HepG2 (cell line): ENCODE data around the gene SYT7. TPM values are rescaled to one million over a fixed set of nuclear protein-coding genes. Genes with fewer than 3 reads are reported as not detected.
A peak's percentile ranks its signal among the peaks of the same experiment; 100 is the strongest.

Experiments
- E2F5 ChIP-seq: sonication (generic); formaldehyde crosslinking; conservative IDR thresholded peaks from 2 replicates; pipeline ENCODE4 v1.4.0; 2020; ENCODE audit warnings: missing genetic modification reagents
- GATAD2A ChIP-seq: IDR thresholded peaks from 2 replicates; pipeline ENCODE4 v1.6.1; 2016
- JDP2 ChIP-seq: sonication (generic); formaldehyde crosslinking; IDR thresholded peaks from 2 replicates; pipeline ENCODE4 v1.8.1; 2022; ENCODE audit warnings: missing genetic modification reagents, borderline replicate concordance
- JUND ChIP-seq: sonication (generic); formaldehyde crosslinking; IDR thresholded peaks from 2 replicates; pipeline ENCODE4 v1.8.0; 2022; ENCODE audit warnings: mild to moderate bottlenecking, missing genetic modification reagents
- MAX ChIP-seq: IDR thresholded peaks from 2 replicates; pipeline ENCODE4 v1.6.1; 2012; ENCODE audit warnings: inconsistent platforms
- MBNL3 ChIP-seq: fragments of 250-450 bp; sonication (Bioruptor Pico); conservative IDR thresholded peaks from 2 replicates; pipeline ENCODE4 v1.8.0; 2022; ENCODE audit warnings: mild to moderate bottlenecking, inconsistent platforms
- MNT ChIP-seq: fragments of 450-650 bp; IDR thresholded peaks from 2 replicates; pipeline ENCODE4 v1.6.1; 2016
- NFIB ChIP-seq: sonication (generic); formaldehyde crosslinking; IDR thresholded peaks from 2 replicates; pipeline ENCODE4 v1.9.0; 2021; ENCODE audit warnings: missing genetic modification reagents, mild to moderate bottlenecking, borderline replicate concordance
- NR2F1 ChIP-seq, 2 experiments: fragments of 450-650 bp in 1 of 2; formaldehyde crosslinking in 1 of 2; IDR thresholded peaks; 2 replicates each; pipeline versions ENCODE4 v1.5.0 to v1.6.1; 2016 to 2020; ENCODE audit warnings: mild to moderate bottlenecking in 1 of 2, missing compliant biosample characterization in 1 of 2, missing genetic modification reagents in 1 of 2, moderate library complexity in 1 of 2
- PPARG ChIP-seq: conservative IDR thresholded peaks from 2 replicates; pipeline ENCODE4 v1.6.1; 2016; ENCODE audit warnings: missing biosample characterization, missing genetic modification reagents
- RARA ChIP-seq: IDR thresholded peaks from 2 replicates; pipeline ENCODE4 v1.6.1; 2016; ENCODE audit warnings: missing genetic modification reagents, missing compliant biosample characterization
- RFXAP ChIP-seq: sonication (generic); formaldehyde crosslinking; IDR thresholded peaks from 2 replicates; pipeline ENCODE4 v1.4.0; 2020; ENCODE audit warnings: missing genetic modification reagents, borderline replicate concordance
- SIX4 ChIP-seq: sonication (generic); formaldehyde crosslinking; IDR thresholded peaks from 2 replicates; pipeline ENCODE4 v1.4.0; 2020; ENCODE audit warnings: missing genetic modification reagents
- SMC3 ChIP-seq: IDR thresholded peaks from 2 replicates; pipeline ENCODE4 v1.6.1; 2011; ENCODE audit warnings: low read length, improper control_type of control experiment
- SP1 ChIP-seq, 2 experiments: fragments of 450-650 bp in 1 of 2; sonication (generic) in 1 of 2; formaldehyde crosslinking in 1 of 2; IDR thresholded peaks; 2 replicates each; pipeline versions ENCODE4 v1.4.0 to v1.6.1; 2016 to 2020; ENCODE audit warnings: missing genetic modification reagents in 1 of 2
- THAP11 ChIP-seq: IDR thresholded peaks from 2 replicates; pipeline ENCODE4 v1.6.1; 2016; ENCODE audit warnings: missing biosample characterization, missing genetic modification reagents
- YEATS4 ChIP-seq: sonication (generic); formaldehyde crosslinking; IDR thresholded peaks from 2 replicates; pipeline ENCODE4 v1.4.0; 2020; ENCODE audit warnings: missing genetic modification reagents, borderline replicate concordance
- ZNF326 ChIP-seq: sonication (generic); formaldehyde crosslinking; IDR thresholded peaks from 2 replicates; pipeline ENCODE4 v1.4.0; 2020; ENCODE audit warnings: missing genetic modification reagents, borderline replicate concordance
- ZNF451 ChIP-seq: sonication (generic); formaldehyde crosslinking; IDR thresholded peaks from 2 replicates; pipeline ENCODE4 v1.5.0; 2020; ENCODE audit warnings: mild to moderate bottlenecking, missing genetic modification reagents
- ZNF776 ChIP-seq: sonication (generic); formaldehyde crosslinking; IDR thresholded peaks from 2 replicates; pipeline ENCODE4 v1.4.0; 2020; ENCODE audit warnings: mild to moderate bottlenecking, missing genetic modification reagents
- ZNF883 ChIP-seq: sonication (generic); formaldehyde crosslinking; IDR thresholded peaks from 2 replicates; pipeline ENCODE4 v1.5.1; 2020; ENCODE audit warnings: mild to moderate bottlenecking, missing genetic modification reagents; ENCODE audit errors: not compliant biosample characterization
- polyA plus RNA-seq, 8 experiments: library from polyadenylated mRNA; depleted of rRNA in 3 of 8; stranded (reverse) in 7 of 8; unstranded in 1 of 8; fragments of >200 nt; fragmentation: Illumina TruSeq in 4 of 8; extraction: Trizol in 4 of 8; gene quantifications; 2 replicates each; pipeline versions ENCODE4 v1.2.1 to v1.2.3, GENCODE V29; 2011 to 2016; ENCODE audit warnings: low read depth in 4 of 8, missing spikeins in 1 of 8, mixed read lengths in 1 of 8; ENCODE audit not compliant: insufficient read depth in 1 of 8
- total RNA-seq, 5 experiments: library from RNA; depleted of rRNA; stranded (reverse); fragments of >200 nt; fragmentation: Illumina TruSeq; extraction: Trizol; gene quantifications; 2 replicates each; pipeline ENCODE4 v1.2.3, GENCODE V29; 2016; ENCODE audit warnings: low read depth in 1 of 5
- TF ChIP-seq, protein P1 (sequence below): sonication (generic); formaldehyde crosslinking; IDR thresholded peaks from 2 replicates; pipeline ENCODE4 v1.5.0; 2020; ENCODE audit warnings: mild to moderate bottlenecking, missing genetic modification reagents
- TF ChIP-seq, protein P2 (sequence below): sonication (generic); formaldehyde crosslinking; IDR thresholded peaks from 2 replicates; pipeline ENCODE4 v1.4.0; 2020; ENCODE audit warnings: missing genetic modification reagents, borderline replicate concordance

The SYT7 gene
- total and polyA plus RNA-seq, 2 of the 13 experiments (the other 11 are each of a cell fraction or from before 2014, with no cell fraction given): 1.4 to 4.4 TPM

GRCh38 chr11:61627850-61628661 lies 47.2 kb upstream of the SYT7 start (continued):
- TF ChIP-seq E2F5 (CRISPR knock-in tag) (no peak), MNT (no peak), YEATS4 (CRISPR knock-in tag) (no peak), SIX4 (CRISPR knock-in tag) (no peak), RARA (CRISPR knock-in tag) (no peak), THAP11 (CRISPR knock-in tag) (no peak), RFXAP (no peak), SMC3 (peak; percentile 90), JUND (CRISPR knock-in tag) (no peak), MAX (no peak), NFIB (CRISPR knock-in tag) (no peak), ZNF883 (no peak), SP1 (IDR thresholded peaks at IDR 0.05) (no peak), SP1 (CRISPR knock-in tag; IDR thresholded peaks at IDR 0.05) (no peak), ZNF451 (no peak), ZNF776 (CRISPR knock-in tag) (no peak), NR2F1 (CRISPR knock-in tag; IDR thresholded peaks at IDR 0.05) (no peak), GATAD2A (CRISPR knock-in tag) (peak; percentile 32; the same call in 1 of the 2 replicates), PPARG (CRISPR knock-in tag) (0 out of 2 replicates have a peak, but pooled peaks have one; percentile 26), ZNF326 (CRISPR knock-in tag) (no peak), MBNL3 (CRISPR knock-in tag) (no peak), JDP2 (no peak)
- TF ChIP-seq, protein P1, sequence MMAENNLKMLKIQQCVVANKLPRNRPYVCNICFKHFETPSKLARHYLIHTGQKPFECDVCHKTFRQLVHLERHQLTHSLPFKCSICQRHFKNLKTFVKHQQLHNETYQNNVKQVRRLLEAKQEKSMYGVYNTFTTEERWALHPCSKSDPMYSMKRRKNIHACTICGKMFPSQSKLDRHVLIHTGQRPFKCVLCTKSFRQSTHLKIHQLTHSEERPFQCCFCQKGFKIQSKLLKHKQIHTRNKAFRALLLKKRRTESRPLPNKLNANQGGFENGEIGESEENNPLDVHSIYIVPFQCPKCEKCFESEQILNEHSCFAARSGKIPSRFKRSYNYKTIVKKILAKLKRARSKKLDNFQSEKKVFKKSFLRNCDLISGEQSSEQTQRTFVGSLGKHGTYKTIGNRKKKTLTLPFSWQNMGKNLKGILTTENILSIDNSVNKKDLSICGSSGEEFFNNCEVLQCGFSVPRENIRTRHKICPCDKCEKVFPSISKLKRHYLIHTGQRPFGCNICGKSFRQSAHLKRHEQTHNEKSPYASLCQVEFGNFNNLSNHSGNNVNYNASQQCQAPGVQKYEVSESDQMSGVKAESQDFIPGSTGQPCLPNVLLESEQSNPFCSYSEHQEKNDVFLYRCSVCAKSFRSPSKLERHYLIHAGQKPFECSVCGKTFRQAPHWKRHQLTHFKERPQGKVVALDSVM: no peak
- TF ChIP-seq, protein P2, sequence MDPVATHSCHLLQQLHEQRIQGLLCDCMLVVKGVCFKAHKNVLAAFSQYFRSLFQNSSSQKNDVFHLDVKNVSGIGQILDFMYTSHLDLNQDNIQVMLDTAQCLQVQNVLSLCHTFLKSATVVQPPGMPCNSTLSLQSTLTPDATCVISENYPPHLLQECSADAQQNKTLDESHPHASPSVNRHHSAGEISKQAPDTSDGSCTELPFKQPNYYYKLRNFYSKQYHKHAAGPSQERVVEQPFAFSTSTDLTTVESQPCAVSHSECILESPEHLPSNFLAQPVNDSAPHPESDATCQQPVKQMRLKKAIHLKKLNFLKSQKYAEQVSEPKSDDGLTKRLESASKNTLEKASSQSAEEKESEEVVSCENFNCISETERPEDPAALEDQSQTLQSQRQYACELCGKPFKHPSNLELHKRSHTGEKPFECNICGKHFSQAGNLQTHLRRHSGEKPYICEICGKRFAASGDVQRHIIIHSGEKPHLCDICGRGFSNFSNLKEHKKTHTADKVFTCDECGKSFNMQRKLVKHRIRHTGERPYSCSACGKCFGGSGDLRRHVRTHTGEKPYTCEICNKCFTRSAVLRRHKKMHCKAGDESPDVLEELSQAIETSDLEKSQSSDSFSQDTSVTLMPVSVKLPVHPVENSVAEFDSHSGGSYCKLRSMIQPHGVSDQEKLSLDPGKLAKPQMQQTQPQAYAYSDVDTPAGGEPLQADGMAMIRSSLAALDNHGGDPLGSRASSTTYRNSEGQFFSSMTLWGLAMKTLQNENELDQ: no peak
